ENCODE data around the gene PHOSPHO2. TPM values are rescaled to one million over a fixed set of nuclear protein-coding genes. Genes with fewer than 3 reads are reported as not detected.

The PHOSPHO2 gene
- polyA plus RNA-seq, 1 donor (not counting 4 experiments of a cell fraction or from before 2014, with no cell fraction given): 2.9 TPM

DNA sequence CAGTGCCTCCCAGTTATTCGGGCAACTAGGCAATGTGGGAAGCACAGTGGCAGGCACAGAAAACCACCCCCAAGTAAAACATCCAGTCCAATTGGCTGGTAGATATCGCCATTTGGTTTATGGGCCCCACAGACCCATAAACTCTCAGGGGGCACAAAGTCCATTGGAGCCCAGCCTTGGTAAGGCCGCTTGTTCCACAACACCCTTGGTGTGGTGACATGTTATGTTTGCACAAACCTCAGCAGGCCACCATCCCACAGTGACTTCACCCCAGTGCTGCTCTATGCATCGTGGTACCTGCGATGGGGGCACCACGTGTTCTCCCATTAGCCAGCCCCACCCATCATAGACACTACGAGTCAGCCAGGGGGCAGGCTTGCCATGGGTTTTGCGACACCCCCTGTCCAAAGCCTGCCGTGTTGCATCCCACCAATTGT lies 18.5 kb downstream of the PHOSPHO2 start:
- FAIRE-seq (no peak), DNase-seq (ENCODE audit: low read depth, low spot score) (no peak)
- Histone ChIP-seq H2AFZ (ENCODE audit: control insufficient read depth, low read length) (no peak overlapping the region), H3K36me3 (ENCODE audit: control insufficient read depth in 2 of 2, extremely low read depth in 1 of 2, insufficient read depth in 2 of 2, low read length in 2 of 2) (no peaks in the 10 kb centered on the region), H3K4me2 (ENCODE audit: control insufficient read depth, extremely low read depth, insufficient read depth, low read depth, low read length) (no peak overlapping the region), H3K9me3 (ENCODE audit: control insufficient read depth, low read depth, low read length) (no peaks in the 10 kb centered on the region), H3K27me3 (ENCODE audit: control insufficient read depth, extremely low read depth, insufficient read depth, low read length) (no peaks in the 10 kb centered on the region), H4K20me1 (ENCODE audit: control insufficient read depth, extremely low read depth, insufficient read depth, low read length) (no peaks in the 10 kb centered on the region), H3K4me3 (ENCODE audit: control insufficient read depth in 2 of 3, extremely low read depth in 1 of 3, insufficient read depth in 2 of 3, low read depth in 1 of 3, low read length in 3 of 3) (no peak overlapping the region), H3K9me1 (ENCODE audit: control insufficient read depth, extremely low read depth, insufficient read depth, low read length) (no peaks in the 10 kb centered on the region), H3K79me2 (ENCODE audit: control insufficient read depth, insufficient read depth, low read length) (no peaks in the 10 kb centered on the region), H3K4me1 (ENCODE audit: control insufficient read depth, extremely low read depth, insufficient read depth, low read length) (peaks cover 3% of the 10 kb centered on the region), H3K27ac (ENCODE audit: control insufficient read depth, insufficient read depth, low read length) (no peak overlapping the region), H3K9ac (ENCODE audit: control insufficient read depth, extremely low read depth, insufficient read depth, low read length) (no peak overlapping the region)
- TF ChIP-seq EZH2 (IDR thresholded peaks at IDR 0.05; ENCODE audit: low read length) (no peak), CTCF (optimal IDR thresholded peaks at IDR 0.05 in 1 of 3, IDR thresholded peaks at IDR 0.05 in 1 of 3, conservative IDR thresholded peaks at IDR 0.05 in 1 of 3; ENCODE audit: extremely low read depth in 1 of 3, insufficient read depth in 2 of 3, low read length in 3 of 3) (no peak)
- dilution Hi-C loops (cut with MboI; ENCODE audit: extremely low pct_ligation_motif_present, low sequenced_read_pairs): no loop called here

- DNase-seq (ENCODE audit: low read depth, low spot score) (no peak), FAIRE-seq (no peak)
- Histone ChIP-seq H3K4me1 (ENCODE audit: control insufficient read depth, extremely low read depth, insufficient read depth, low read length) (peaks cover 3% of the 10 kb centered on the region), H4K20me1 (ENCODE audit: control insufficient read depth, extremely low read depth, insufficient read depth, low read length) (no peaks in the 10 kb centered on the region), H3K9ac (ENCODE audit: control insufficient read depth, extremely low read depth, insufficient read depth, low read length) (no peak overlapping the region), H3K9me3 (ENCODE audit: control insufficient read depth, low read depth, low read length) (no peaks in the 10 kb centered on the region), H3K79me2 (ENCODE audit: control insufficient read depth, insufficient read depth, low read length) (no peaks in the 10 kb centered on the region), H3K27me3 (ENCODE audit: control insufficient read depth, extremely low read depth, insufficient read depth, low read length) (no peaks in the 10 kb centered on the region), H3K36me3 (ENCODE audit: control insufficient read depth in 2 of 2, extremely low read depth in 1 of 2, insufficient read depth in 2 of 2, low read length in 2 of 2) (no peaks in the 10 kb centered on the region), H3K9me1 (ENCODE audit: control insufficient read depth, extremely low read depth, insufficient read depth, low read length) (no peaks in the 10 kb centered on the region), H3K27ac (ENCODE audit: control insufficient read depth, insufficient read depth, low read length) (no peak overlapping the region), H3K4me2 (ENCODE audit: control insufficient read depth, extremely low read depth, insufficient read depth, low read depth, low read length) (no peak overlapping the region), H2AFZ (ENCODE audit: control insufficient read depth, low read length) (no peak overlapping the region), H3K4me3 (ENCODE audit: control insufficient read depth in 2 of 3, extremely low read depth in 1 of 3, insufficient read depth in 2 of 3, low read depth in 1 of 3, low read length in 3 of 3) (no peak overlapping the region)
- dilution Hi-C loops (cut with MboI; ENCODE audit: extremely low pct_ligation_motif_present, low sequenced_read_pairs): no loop called here
- no peak for TF ChIP-seq EZH2 (IDR thresholded peaks at IDR 0.05; ENCODE audit: low read length)
- no peak for TF ChIP-seq CTCF (optimal IDR thresholded peaks at IDR 0.05 in 1 of 3, IDR thresholded peaks at IDR 0.05 in 1 of 3, conservative IDR thresholded peaks at IDR 0.05 in 1 of 3; ENCODE audit: extremely low read depth in 1 of 3, insufficient read depth in 2 of 3, low read length in 3 of 3)
These were observed 19.1 kb downstream of the PHOSPHO2 start for GRCh38 chr2:169713331-169713730.
